Erythroblast (primary cell): Measurements from ENCODE around the gene MECR.

Experiments used
- GATA1 ChIP-seq: IDR thresholded peaks from 2 replicates; pipeline ENCODE4 v1.6.1; 2011; ENCODE audit warnings: low read depth, mild to moderate bottlenecking, control low read depth, low read length, moderate library complexity
- POLR2A ChIP-seq: IDR thresholded peaks from 2 replicates; pipeline ENCODE4 v1.6.1; 2011; ENCODE audit warnings: mild to moderate bottlenecking, low read length

- no peak for TF ChIP-seq POLR2A
- TF ChIP-seq GATA1, result no peak
Observed at GRCh38 chr1:29245876-29246275, 15.1 kb upstream of the MECR start.
